B cell (primary cell): Measurements from ENCODE around the gene CCNT1. TPM values are rescaled to one million over a fixed set of nuclear protein-coding genes. Genes with fewer than 3 reads are reported as not detected.
"Not testable (repeated sequence)": the region's sequence is repeated elsewhere in the genome, so short reads cannot be mapped to it uniquely, and the experiment has no call there.

Experiments used
- ATAC-seq: fragments of 200-7000 bp; cut with Tn5 transposase; one replicate; pipeline ENCODE4 v1.10.0; 2021; ENCODE audit warnings: low read depth, mild to moderate bottlenecking, moderate number of reproducible peaks, moderate library complexity
- CTCF ChIA-PET: fragments of 350-600 bp; sonication (Branson Sonifier 250); formaldehyde crosslinking; loops from one replicate; lab custom pipeline; 2021; ENCODE audit warnings: antibody characterized with exemption, inconsistent platforms; lab: Charles Lee
- POLR2A ChIA-PET: fragments of 350-600 bp; sonication (Branson Sonifier 250); formaldehyde crosslinking; loops from one replicate; lab custom pipeline; 2021; ENCODE audit warnings: antibody characterized with exemption; lab: Charles Lee
- DNase-seq: peaks from one replicate; pipeline ENCODE4 v3.0.0; 2013
- H2AFZ ChIP-seq: 2 replicates; pipeline ENCODE4 v1.6.1; 2012; ENCODE audit warnings: mild to moderate bottlenecking, low read depth, low read length; ENCODE audit not compliant: insufficient read depth, poor library complexity, severe bottlenecking
- H3K27ac ChIP-seq, 2 donors: 1 replicate in 1 of 2; 2 replicates in 1 of 2; pipeline ENCODE4 v1.5.1; 2012 to 2013; ENCODE audit warnings: low read length in 2 of 2, mild to moderate bottlenecking in 2 of 2, moderate library complexity in 1 of 2
- H3K27me3 ChIP-seq, 4 experiments: fragments of 200-600 bp in 1 of 4; sonication (generic) in 1 of 4; replicated peaks in 1 of 4; 1 replicate in 2 of 4; 2 replicates in 2 of 4; pipeline versions ENCODE4 v1.6.1 to v1.7.0; 2013 to 2016; ENCODE audit warnings: low read length in 3 of 4, mild to moderate bottlenecking in 2 of 4, mixed read lengths in 1 of 4, moderate library complexity in 1 of 4; ENCODE audit not compliant: insufficient read depth in 4 of 4, control insufficient read depth in 3 of 4; ENCODE audit errors: control extremely low read depth in 1 of 4
- H3K36me3 ChIP-seq, 2 experiments: replicated peaks in 1 of 2; 1 replicate in 1 of 2; 2 replicates in 1 of 2; pipeline versions ENCODE4 v1.6.1 to v1.7.1; 2013; ENCODE audit warnings: low read length in 1 of 2; ENCODE audit not compliant: insufficient read depth in 2 of 2, control insufficient read depth in 1 of 2; ENCODE audit errors: control extremely low read depth in 1 of 2, extremely low read depth in 1 of 2
- H3K4me1 ChIP-seq, 2 donors: fragments of 200-600 bp in 1 of 2; sonication (generic) in 1 of 2; 1 replicate in 1 of 2; 2 replicates in 1 of 2; pipeline versions ENCODE4 v1.5.1 to v1.6.1; 2013 to 2017; ENCODE audit warnings: low read length in 2 of 2; ENCODE audit not compliant: control insufficient read depth in 2 of 2, insufficient read depth in 2 of 2
- H3K4me2 ChIP-seq: replicated peaks from 2 replicates; pipeline ENCODE3; 2012; ENCODE audit warnings: mild to moderate bottlenecking, low read depth, low read length; ENCODE audit not compliant: poor library complexity, severe bottlenecking
- H3K4me3 ChIP-seq, 5 experiments: fragments of 200-600 bp in 1 of 5; sonication (generic) in 1 of 5; 1 replicate in 3 of 5; 2 replicates in 2 of 5; pipeline versions ENCODE4 v1.5.1 to v1.7.0; 2011 to 2016; ENCODE audit warnings: low read length in 4 of 5, mild to moderate bottlenecking in 4 of 5, low read depth in 2 of 5, control low read depth in 1 of 5, moderate library complexity in 1 of 5; ENCODE audit not compliant: insufficient read depth in 1 of 5; ENCODE audit errors: control extremely low read depth in 1 of 5, extremely low read depth in 1 of 5
- H3K79me2 ChIP-seq: fragments of 200-600 bp; sonication (generic); one replicate; pipeline ENCODE4 v1.6.0; 2016; ENCODE audit warnings: low read length; ENCODE audit not compliant: control insufficient read depth, insufficient read depth
- H3K9ac ChIP-seq: fragments of 200-600 bp; sonication (generic); 2 replicates; pipeline ENCODE4 v1.6.1; 2017; ENCODE audit warnings: mild to moderate bottlenecking, low read length, moderate library complexity
- H3K9me3 ChIP-seq, 3 donors: one replicate each; pipeline versions ENCODE4 v1.6.1 to v1.7.1; 2013; ENCODE audit warnings: low read length in 2 of 3; ENCODE audit not compliant: control insufficient read depth in 2 of 3, insufficient read depth in 1 of 3; ENCODE audit errors: control extremely low read depth in 1 of 3
- H4K20me1 ChIP-seq: 2 replicates; pipeline ENCODE4 v1.6.0; 2012; ENCODE audit warnings: mild to moderate bottlenecking, low read length; ENCODE audit not compliant: insufficient read depth, control insufficient read depth, poor library complexity, severe bottlenecking
- H3K27ac Mint-ChIP-seq: one replicate; pipeline ENCODE4 v1.8.0; 2021; ENCODE audit warnings: mixed read lengths
- H3K27me3 Mint-ChIP-seq: one replicate; pipeline ENCODE4 v1.8.0; 2021; ENCODE audit warnings: mixed read lengths
- H3K4me1 Mint-ChIP-seq: one replicate; pipeline ENCODE4 v1.8.0; 2021; ENCODE audit warnings: mixed read lengths
- H3K4me3 Mint-ChIP-seq: one replicate; pipeline ENCODE4 v1.8.0; 2021; ENCODE audit warnings: mixed read lengths
- H3K9me3 Mint-ChIP-seq: one replicate; pipeline ENCODE4 v1.8.0; 2022; ENCODE audit warnings: mixed read lengths; ENCODE audit not compliant: insufficient read depth
- whole genome bisulfite sequencing: methylation state at CpG from one replicate; pipeline ENCODE4 v1.1.5; 2013; ENCODE audit warnings: missing lambda C conversion rate; ENCODE audit not compliant: insufficient coverage; 5-methylcytosine and 5-hydroxymethylcytosine counted together
- intact Hi-C: fragments of 100-400 bp; cut with micrococcal nuclease; formaldehyde crosslinking; loops from one replicate; pipeline ENCODE4 v1.10.0; 2022
- polyA plus RNA-seq: library from polyadenylated mRNA; depleted of rRNA; stranded (reverse); fragments of >200 nt; gene quantifications from 2 replicates; pipeline ENCODE4 v1.2.3, GENCODE V29; 2012
- total RNA-seq, 2 donors: library from RNA; stranded (reverse); fragments of 120-200 nt in 1 of 2; gene quantifications; 1 replicate in 1 of 2; 2 replicates in 1 of 2; pipeline versions ENCODE4 v1.2.3 to v1.2.4, GENCODE V29; 2013 to 2022

CCNT1 gene
- total and polyA plus RNA-seq, 2 donors (not counting 1 experiment from before 2014, with no cell fraction given) = 13.9 to 77.3 TPM

DNA sequence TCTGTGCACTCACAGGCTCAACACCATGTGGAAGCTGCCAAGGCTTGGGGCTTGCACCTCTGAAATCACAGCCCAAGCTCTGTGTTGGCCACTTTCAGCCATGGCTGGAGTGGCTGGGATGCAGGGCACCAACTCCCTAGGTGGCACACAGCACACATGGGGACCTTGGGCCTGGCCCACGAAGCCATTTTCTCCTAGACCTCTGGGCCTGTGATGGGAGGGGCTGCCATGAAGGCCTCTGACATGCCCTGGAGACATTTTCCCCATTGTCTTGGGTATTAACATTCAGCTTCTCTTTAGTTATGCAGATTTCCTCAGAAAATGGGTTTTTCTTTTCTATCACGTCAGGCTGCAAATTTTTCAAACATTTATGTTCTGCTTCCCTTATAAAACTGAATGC is 3.7 kb upstream of the CCNT1 start:
- H3K4me3 ChIP-seq, H3K36me3 ChIP-seq, H3K9me3 Mint-ChIP-seq, H3K4me2 ChIP-seq, H3K4me3 Mint-ChIP-seq, H3K27ac Mint-ChIP-seq, ATAC-seq, H3K9ac ChIP-seq, H4K20me1 ChIP-seq, DNase-seq, CTCF ChIA-PET, intact Hi-C loops, H3K27me3 ChIP-seq, POLR2A ChIA-PET, H2AFZ ChIP-seq, H3K27me3 Mint-ChIP-seq, H3K27ac ChIP-seq: not testable (repeated sequence)
- H3K79me2 ChIP-seq = peaks cover 12% of the 10 kb centered on the region
- H3K4me1 ChIP-seq = peaks cover 11 to 16% of the 10 kb centered on the region in 2 donors
- H3K9me3 ChIP-seq = peaks cover 0 to 18% (median 2%) of the 10 kb centered on the region in 3 donors
- peaks cover 16% of the 10 kb centered on the region for H3K4me1 Mint-ChIP-seq
- WGBS = 80% methylated on average over 2 of the region's 2 CpGs

DNA sequence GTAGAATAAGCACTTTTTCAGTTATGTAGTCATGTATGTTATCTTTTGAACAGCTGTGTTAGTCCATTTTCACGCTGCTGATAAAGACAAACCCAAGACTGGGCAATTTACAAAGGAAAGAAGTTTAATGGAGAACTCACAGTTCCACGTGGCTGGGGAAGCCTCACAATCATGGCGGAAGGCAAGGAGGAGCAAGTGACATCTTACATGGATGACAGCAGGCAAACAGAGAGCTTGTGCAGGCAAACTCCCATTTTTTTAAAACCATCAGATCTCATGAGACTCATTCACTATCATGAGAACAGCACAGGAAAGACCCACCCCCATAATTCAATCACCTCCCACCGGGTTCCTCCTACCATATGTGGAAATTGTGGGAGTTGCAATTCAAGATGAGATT is 2.5 kb upstream of the CCNT1 start:
- DNase-seq, H3K27ac Mint-ChIP-seq, H3K4me2 ChIP-seq, CTCF ChIA-PET, H3K4me3 Mint-ChIP-seq, H3K4me3 ChIP-seq, H3K9me3 Mint-ChIP-seq, H4K20me1 ChIP-seq, H3K9ac ChIP-seq, H3K27me3 ChIP-seq, H2AFZ ChIP-seq, POLR2A ChIA-PET, H3K36me3 ChIP-seq, H3K27me3 Mint-ChIP-seq, ATAC-seq, H3K27ac ChIP-seq: not testable (repeated sequence)
- Histone ChIP-seq H3K9me3 (peaks cover 0 to 18% (median 2%) of the 10 kb centered on the region in 3 donors), H3K4me1 (peaks cover 15 to 23% of the 10 kb centered on the region in 2 donors), H3K79me2 (peaks cover 24% of the 10 kb centered on the region)
- WGBS = 100% methylated on average over 1 of the region's 4 CpGs
- intact Hi-C loops = loop anchor here (10.0 kb wide), 1 partner anchor 346 kb away; the partner anchor contains the start of genes KMT2D and RHEBL1
- H3K4me1 Mint-ChIP-seq = peaks cover 26% of the 10 kb centered on the region
